ENCODE results near the gene HOXB1. TPM values are rescaled to one million over a fixed set of nuclear protein-coding genes. Genes with fewer than 3 reads are reported as not detected.

Gene HOXB1
- total and polyA plus RNA-seq, 10 donors = 0.06 TPM; not detected in 9

DNA sequence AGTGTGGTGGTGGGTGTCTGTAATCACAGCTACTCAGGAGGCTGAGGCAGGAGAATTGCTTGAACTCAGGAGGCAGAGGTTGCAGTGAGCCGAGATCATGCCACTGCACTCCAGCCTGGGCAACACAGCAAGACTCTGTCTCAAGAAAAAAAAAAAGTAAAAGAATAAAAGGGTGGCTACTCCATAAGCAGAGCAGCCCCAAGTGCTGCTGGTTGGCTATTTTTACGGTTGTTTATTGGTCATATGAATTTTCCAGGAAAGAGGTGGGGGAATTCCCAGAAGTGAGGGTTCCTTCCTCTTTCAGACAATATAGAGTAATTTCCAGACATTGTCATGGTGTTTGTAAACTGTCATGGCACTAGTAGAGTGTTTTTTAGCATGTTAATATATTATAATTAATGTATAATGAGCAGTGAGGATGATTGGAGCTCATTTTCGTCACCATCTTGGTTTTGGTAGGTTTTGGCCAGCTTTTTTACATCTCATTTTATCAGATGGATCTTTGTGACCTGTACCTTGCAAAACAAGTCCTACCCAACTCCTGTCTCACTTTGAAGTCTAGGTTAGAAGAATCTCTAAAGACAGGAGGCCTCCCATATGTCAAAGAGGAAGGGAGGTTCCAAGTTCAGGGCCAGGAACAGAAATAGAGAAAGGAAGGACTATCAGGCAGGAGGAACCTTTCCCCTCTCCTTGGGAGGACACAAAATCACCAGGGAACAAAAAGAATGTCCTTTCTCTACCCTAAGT, 39.1 kb downstream of the HOXB1 start:
- intact Hi-C loops (cut with DNase I; ENCODE audit: low total_unique reads) = no loop called here
- DNase-seq = no peak
- TF ChIP-seq POLR2A (IDR thresholded peaks at IDR 0.05) = no peak
- no peak for TF ChIP-seq POLR2AphosphoS5 (IDR thresholded peaks at IDR 0.05)
- TF ChIP-seq CTCF (IDR thresholded peaks at IDR 0.05 in 8 of 11, conservative IDR thresholded peaks at IDR 0.05 in 3 of 11) = no peak
- peak overlapping the region in 1 of 8 donors; percentile 70 for H3K27ac ChIP-seq
- peaks cover 15 to 37% (median 23%) of the 10 kb centered on the region in 6 donors for H3K4me1 ChIP-seq
- WGBS, 5 donors = 54 to 66% (median 61%) methylated on average over 3 of the region's 3 CpGs
- no peaks in the 10 kb centered on the region for H3K9me3 ChIP-seq
- H3K36me3 ChIP-seq = no peaks in the 10 kb centered on the region
- H3K4me3 ChIP-seq = no peak overlapping the region
- peaks cover 0 to 52% (median 13%) of the 10 kb centered on the region in 7 donors for H3K27me3 ChIP-seq (replicated peaks in 1 of 7)

- WGBS, 5 donors = 67 to 84% (median 77%) methylated on average over 2 of the region's 2 CpGs
- intact Hi-C loops (cut with DNase I; ENCODE audit: low total_unique reads) = no loop called here
- Histone ChIP-seq H3K27ac (peak overlapping the region in 3 of 8 donors; percentile 1 to 38 (median 33)), H3K4me3 (no peak overlapping the region), H3K9me3 (no peaks in the 10 kb centered on the region), H3K27me3 (replicated peaks in 1 of 7) (peaks cover 0 to 50% (median 13%) of the 10 kb centered on the region in 7 donors), H3K4me1 (peaks cover 15 to 34% (median 23%) of the 10 kb centered on the region in 6 donors), H3K36me3 (no peaks in the 10 kb centered on the region)
- no peak for DNase-seq
- no peak for TF ChIP-seq CTCF (IDR thresholded peaks at IDR 0.05 in 8 of 11, conservative IDR thresholded peaks at IDR 0.05 in 3 of 11)
- no peak for TF ChIP-seq POLR2A (IDR thresholded peaks at IDR 0.05)
- no peak for TF ChIP-seq POLR2AphosphoS5 (IDR thresholded peaks at IDR 0.05)
Observed at GRCh38 chr17:48490451-48490892, 40.3 kb downstream of the HOXB1 start.

- TF ChIP-seq POLR2A (IDR thresholded peaks at IDR 0.05) (no peak), POLR2AphosphoS5 (IDR thresholded peaks at IDR 0.05) (no peak), CTCF (IDR thresholded peaks at IDR 0.05 in 8 of 11, conservative IDR thresholded peaks at IDR 0.05 in 3 of 11) (no peak)
- Histone ChIP-seq H3K36me3 (no peaks in the 10 kb centered on the region), H3K9me3 (no peaks in the 10 kb centered on the region), H3K4me3 (no peak overlapping the region), H3K27me3 (replicated peaks in 1 of 7) (peaks cover 0 to 46% (median 13%) of the 10 kb centered on the region in 7 donors), H3K27ac (no peak overlapping the region), H3K4me1 (peaks cover 15 to 34% (median 23%) of the 10 kb centered on the region in 6 donors)
- 87 to 96% (median 92%) methylated on average over 13 of the region's 13 CpGs for WGBS, 5 donors
- intact Hi-C loops (cut with DNase I; ENCODE audit: low total_unique reads) = no loop called here
- no peak for DNase-seq
Observed at GRCh38 chr17:48489781-48490180, 41.0 kb downstream of the HOXB1 start.

GRCh38 chr17:48488548-48489106, 42.2 kb downstream of the HOXB1 start:
- TF ChIP-seq POLR2AphosphoS5 (IDR thresholded peaks at IDR 0.05) (no peak), POLR2A (IDR thresholded peaks at IDR 0.05) (no peak), CTCF (IDR thresholded peaks at IDR 0.05 in 8 of 11, conservative IDR thresholded peaks at IDR 0.05 in 3 of 11) (no peak)
- Histone ChIP-seq H3K36me3 (no peaks in the 10 kb centered on the region), H3K9me3 (no peaks in the 10 kb centered on the region), H3K4me3 (no peak overlapping the region), H3K4me1 (peaks cover 15 to 39% (median 26%) of the 10 kb centered on the region in 6 donors), H3K27ac (no peak overlapping the region), H3K27me3 (replicated peaks in 1 of 7) (peaks cover 0 to 37% (median 13%) of the 10 kb centered on the region in 7 donors)
- intact Hi-C loops (cut with DNase I; ENCODE audit: low total_unique reads) = no loop called here
- WGBS, 5 donors = 17 to 30% (median 26%) methylated on average over 3 of the region's 3 CpGs
- no peak for DNase-seq

Data from spleen (tissue), 11 donors.